ENCODE data around the gene EXOSC5. TPM values are rescaled to one million over a fixed set of nuclear protein-coding genes. Genes with fewer than 3 reads are reported as not detected.

EXOSC5 gene
- total and polyA plus RNA-seq, 2 of the 4 experiments (the other 2 are of a cell fraction): 19.0 to 25.2 TPM

- H3K4me2 ChIP-seq (ENCODE audit: low read depth, low read length): no peak overlapping the region
- POLR2A ChIA-PET (ENCODE audit: unreplicated experiment): no interaction called here
- no peak overlapping the region for H4K5ac ChIP-seq (ENCODE audit: low read depth, low read length)
- H3K9me3 ChIP-seq (ENCODE audit: control insufficient read depth, insufficient read depth, low read length): no peaks in the 10 kb centered on the region
- no peak overlapping the region for H3K9ac ChIP-seq (ENCODE audit: low read depth, low read length)
- DNase-seq (no peak), ATAC-seq (ENCODE audit: low read depth) (no peak)
- no peak overlapping the region for H3K4ac ChIP-seq (ENCODE audit: low read depth, low read length)
- no peaks in the 10 kb centered on the region for H3K27me3 ChIP-seq (ENCODE audit: control insufficient read depth, insufficient read depth, low read length)
- in situ Hi-C loops (cut with MboI; ENCODE audit: low sequenced_read_pairs): no loop called here
- H2BK5ac ChIP-seq (ENCODE audit: low read depth, low read length, poor library complexity, severe bottlenecking): no peak overlapping the region
- H3K23ac ChIP-seq (ENCODE audit: low read depth, low read length): no peak overlapping the region
- intact Hi-C loops (cut with micrococcal nuclease): loop anchor here (1.0 kb wide), 1 partner anchor 110 kb away; no protein-coding TSS in a partner anchor
- no TSS peak for BruUV-seq (replicated peaks)
- H3K36me3 ChIP-seq (ENCODE audit: control insufficient read depth, insufficient read depth, low read length): peaks cover 22% of the 10 kb centered on the region
- TF ChIP-seq MXI1 (IDR thresholded peaks at IDR 0.05; ENCODE audit: borderline replicate concordance, low read depth, low read length) (no peak), SMC3 (IDR thresholded peaks at IDR 0.05; ENCODE audit: low read depth, low read length) (no peak), CTCF (conservative IDR thresholded peaks at IDR 0.05; ENCODE audit: low read depth, low read length) (no peak), RFX5 (IDR thresholded peaks at IDR 0.05; ENCODE audit: low read depth, low read length) (no peak), RAD21 (IDR thresholded peaks at IDR 0.05; ENCODE audit: low read length) (no peak), NFE2L2 (IDR thresholded peaks at IDR 0.05; ENCODE audit: low read depth, low read length) (no peak), CEBPB (IDR thresholded peaks at IDR 0.05; ENCODE audit: low read depth, low read length) (no peak), RCOR1 (IDR thresholded peaks at IDR 0.05; ENCODE audit: insufficient replicate concordance, low read length) (no peak)
- H2BK20ac ChIP-seq (ENCODE audit: low read depth, low read length): no peak overlapping the region
- H2AK5ac ChIP-seq (ENCODE audit: low read depth, low read length): no peak overlapping the region
- no peak overlapping the region for H3K4me3 ChIP-seq (ENCODE audit: insufficient read depth, low read depth, low read length)
- no peak overlapping the region for H3K18ac ChIP-seq (ENCODE audit: low read depth, low read length)
- WGBS, 2 experiments (ENCODE audit: extremely low coverage in 2 of 2, insufficient read length in 1 of 2): 88% methylated on average over 1 of the region's 6 CpGs; no CpG with 5 or more reads in 1 of the 2 experiments
- H3K14ac ChIP-seq (replicated peaks; ENCODE audit: low read depth, low read length): no peak overlapping the region
- no peak overlapping the region for H3K27ac ChIP-seq (ENCODE audit: insufficient read depth, low read length)
- H3K79me1 ChIP-seq (ENCODE audit: low read depth in 1 of 2, low read length in 2 of 2): no peaks in the 10 kb centered on the region; a peak in 1 of 4 replicates
- no peak overlapping the region for H2AFZ ChIP-seq (replicated peaks; ENCODE audit: low read length, poor library complexity)
- no peak overlapping the region for H2AK9ac ChIP-seq (replicated peaks; ENCODE audit: low read depth, low read length, poor library complexity)
- no peak overlapping the region for H2BK15ac ChIP-seq (ENCODE audit: low read depth, low read length)
- no peak overlapping the region for H4K8ac ChIP-seq (ENCODE audit: low read depth in 2 of 2, low read length in 2 of 2)
- H3K4me1 ChIP-seq (ENCODE audit: control insufficient read depth, insufficient read depth, low read length): peaks cover 10% of the 10 kb centered on the region; the same call in 1 of the 2 replicates
- CTCF ChIA-PET: no interaction called here
- no peaks in the 10 kb centered on the region for H3K9me1 ChIP-seq (ENCODE audit: insufficient read depth, low read length)
- dilution Hi-C loops (cut with HindIII; ENCODE audit: low sequenced_read_pairs, unreplicated experiment): no loop called here
- no peak overlapping the region for H2BK120ac ChIP-seq (ENCODE audit: low read depth, low read length)
- H3K56ac ChIP-seq (ENCODE audit: extremely low read depth, insufficient read depth, low read length): no peak overlapping the region
- H4K20me1 ChIP-seq (ENCODE audit: insufficient read depth, low read length): no peaks in the 10 kb centered on the region
- H4K91ac ChIP-seq (ENCODE audit: insufficient read depth, low read depth, low read length): no peak overlapping the region
Observed at GRCh38 chr19:41430922-41431321, 33.8 kb upstream of the EXOSC5 start.
